Posterior vena cava (tissue), 2 donors: ENCODE measurements around the gene TM9SF4. TPM values are rescaled to one million over a fixed set of nuclear protein-coding genes. Genes with fewer than 3 reads are reported as not detected.
"Not testable (repeated sequence)": the region's sequence is repeated elsewhere in the genome, so short reads cannot be mapped to it uniquely, and the experiment has no call there.

Experiments
- DNase-seq: peaks from one replicate; pipeline ENCODE4 v3.0.0-alpha.2; 2020; ENCODE audit warnings: low spot score
- intact Hi-C, 2 donors: fragments of 100-400 bp; cut with DNase I; formaldehyde crosslinking; loops; one replicate each; pipeline versions ENCODE4 v1.14.1 to v1.14.2; 2022 to 2023
- total RNA-seq, 2 donors: library from RNA; stranded (reverse); fragmentation: NEBNext Ultra II Directional; extraction: Animal tissue kit (Norgen Biotek cat#: 25700); gene quantifications; one replicate each; pipeline ENCODE4 v1.2.1, GENCODE V29; 2021
- donor health status: DM: yes; HTN: yes; CAD: no.
- donor health status: DM: yes; HTN: yes; CAD: no.

The TM9SF4 gene
- total RNA-seq, 2 donors from 2014 or later = 29.4 to 30.0 TPM

GRCh38 chr20:32179515-32179914 is 70.0 kb downstream of the TM9SF4 start:
- intact Hi-C loops = no loop called here
- no peak for DNase-seq

GRCh38 chr20:32179934-32180333 is 70.4 kb downstream of the TM9SF4 start:
- DNase-seq = no peak
- intact Hi-C loops = no loop called here

GRCh38 chr20:32181606-32182005 is 72.1 kb downstream of the TM9SF4 start:
- DNase-seq = no peak
- intact Hi-C loops = no loop called here

- intact Hi-C loops = no loop called here
- peak; percentile 62 for DNase-seq
Measured at GRCh38 chr20:32183947-32184635, 74.6 kb downstream of the TM9SF4 start.

- no peak for DNase-seq
- intact Hi-C loops = no loop called here
Measured at GRCh38 chr20:32184961-32185603, 75.6 kb downstream of the TM9SF4 start.

- DNase-seq = no peak
- intact Hi-C loops = no loop called here
Measured at GRCh38 chr20:32186506-32186905, 77.0 kb downstream of the TM9SF4 start.

- intact Hi-C loops = no loop called here
- no peak for DNase-seq
Measured at GRCh38 chr20:32188376-32189122, 79.0 kb downstream of the TM9SF4 start.

GRCh38 chr20:32189123-32189410 is 79.6 kb downstream of the TM9SF4 start:
- no peak for DNase-seq
- intact Hi-C loops = no loop called here

GRCh38 chr20:32189691-32190615 is 80.4 kb downstream of the TM9SF4 start:
- intact Hi-C loops = no loop called here
- DNase-seq = peak; percentile 83

- DNase-seq = no peak
- intact Hi-C loops = no loop called here
Measured at GRCh38 chr20:32190616-32191415, 81.3 kb downstream of the TM9SF4 start.

- intact Hi-C loops = no loop called here
- DNase-seq = no peak
Measured at GRCh38 chr20:32191422-32191821, 81.9 kb downstream of the TM9SF4 start.

GRCh38 chr20:32191873-32192272 is 82.4 kb downstream of the TM9SF4 start:
- no peak for DNase-seq
- intact Hi-C loops = no loop called here

GRCh38 chr20:32192698-32193097 is 83.2 kb downstream of the TM9SF4 start:
- intact Hi-C loops = loop anchor here in 1 of 2 donors (1.0 kb wide), 1 partner anchor 19 kb away; no protein-coding TSS in a partner anchor
- no peak for DNase-seq

- intact Hi-C loops = loop anchor here in 1 of 2 donors (1.0 kb wide), 1 partner anchor 20 kb away; no protein-coding TSS in a partner anchor
- not testable (repeated sequence) for DNase-seq
Measured at GRCh38 chr20:32193336-32193735, 83.8 kb downstream of the TM9SF4 start.

GRCh38 chr20:32193996-32194395 is 84.5 kb downstream of the TM9SF4 start:
- intact Hi-C loops = loop anchor here in 1 of 2 donors (1.0 kb wide), 1 partner anchor 21 kb away; no protein-coding TSS in a partner anchor
- DNase-seq = no peak

- intact Hi-C loops = no loop called here
- no peak for DNase-seq
Measured at GRCh38 chr20:32195581-32195980, 86.1 kb downstream of the TM9SF4 start.

- intact Hi-C loops, DNase-seq: not testable (repeated sequence)
Measured at GRCh38 chr20:32196613-32197012, 87.1 kb downstream of the TM9SF4 start.

GRCh38 chr20:32197136-32197535 is 87.6 kb downstream of the TM9SF4 start:
- DNase-seq, intact Hi-C loops: not testable (repeated sequence)

- intact Hi-C loops = no loop called here
- no peak for DNase-seq
Measured at GRCh38 chr20:32199006-32199405, 89.5 kb downstream of the TM9SF4 start.
